GM21528 (cell line): ENCODE data around the gene DKK3.

Experiments used
- ATAC-seq: cut with Tn5 transposase; IDR thresholded peaks from one replicate; pipeline ENCODE4 v1.9.1; 2021; ENCODE audit warnings: mild to moderate bottlenecking, moderate library complexity; ENCODE audit not compliant: unreplicated experiment, low FRiP score

The DKK3 gene

GRCh38 chr11:11971906-11972547, 36.4 kb downstream of the DKK3 start:
- ATAC-seq = no peak

GRCh38 chr11:11970556-11970955, 37.9 kb downstream of the DKK3 start:
- ATAC-seq = no peak

- no peak for ATAC-seq
Measured at GRCh38 chr11:11969380-11970215, 38.8 kb downstream of the DKK3 start.

GRCh38 chr11:11968511-11969280, 39.7 kb downstream of the DKK3 start:
- ATAC-seq = no peak

GRCh38 chr11:11967669-11968510, 40.5 kb downstream of the DKK3 start:
- ATAC-seq = no peak

GRCh38 chr11:11966826-11967668, 41.4 kb downstream of the DKK3 start:
- ATAC-seq = peak; percentile 92

GRCh38 chr11:11966354-11966741, 42.1 kb downstream of the DKK3 start:
- no peak for ATAC-seq

- no peak for ATAC-seq
Measured at GRCh38 chr11:11965656-11966353, 42.6 kb downstream of the DKK3 start.

GRCh38 chr11:11965192-11965591, 43.2 kb downstream of the DKK3 start:
- ATAC-seq = no peak

- ATAC-seq = no peak
Measured at GRCh38 chr11:11964774-11965150, 43.7 kb downstream of the DKK3 start.

- ATAC-seq = no peak
Measured at GRCh38 chr11:11963842-11964773, 44.3 kb downstream of the DKK3 start.

- ATAC-seq = no peak
Measured at GRCh38 chr11:11963067-11963466, 45.4 kb downstream of the DKK3 start.

- ATAC-seq = no peak
Measured at GRCh38 chr11:11961399-11962028, 46.9 kb downstream of the DKK3 start.

GRCh38 chr11:11960687-11961086, 47.7 kb downstream of the DKK3 start:
- ATAC-seq = no peak

- no peak for ATAC-seq
Measured at GRCh38 chr11:11959601-11960000, 48.8 kb downstream of the DKK3 start.

GRCh38 chr11:11958403-11959231, 49.8 kb downstream of the DKK3 start:
- ATAC-seq = no peak

- no peak for ATAC-seq
Measured at GRCh38 chr11:11956006-11956405, 52.4 kb downstream of the DKK3 start.
